Astrocyte (in vitro differentiated cells and primary cell): Measurements from ENCODE around the gene SLC5A12.

ENCODE experiments used
- CTCF ChIP-seq: IDR thresholded peaks from 2 replicates; pipeline ENCODE4 v1.5.1; 2011; ENCODE audit warnings: low read depth, mild to moderate bottlenecking, inconsistent platforms, low read length, moderate library complexity; ENCODE audit not compliant: insufficient read depth
- EZH2 ChIP-seq: IDR thresholded peaks from 2 replicates; pipeline ENCODE4 v1.6.1; 2012; ENCODE audit warnings: mild to moderate bottlenecking, low read length, inconsistent platforms; ENCODE audit not compliant: insufficient read depth

GRCh38 chr11:26675233-26675928 lies 46.5 kb downstream of the SLC5A12 start:
- no peak for TF ChIP-seq CTCF
- no peak for TF ChIP-seq EZH2
